HCT116 (cell line): Measurements from ENCODE around the gene CEP41. TPM values are rescaled to one million over a fixed set of nuclear protein-coding genes. Genes with fewer than 3 reads are reported as not detected.

Experiments
- ATAC-seq: fragments of 200-7000 bp; cut with Tn5 transposase; 2 replicates; pipeline ENCODE4 v1.9.1; 2020; ENCODE audit warnings: mild to moderate bottlenecking, moderate library complexity
- BruUV-seq: library from RNA; stranded (reverse); fragments of 400-500 nt; replicated peaks from 2 replicates; lab custom pipeline; 2021; lab: Mats Ljungman, UMichigan
- CTCF ChIA-PET: fragments of 300-600 bp; sonication (Branson Sonifier 250); formaldehyde crosslinking; loops from one replicate; lab custom pipeline; 2021; ENCODE audit warnings: antibody characterized with exemption; lab: Charles Lee
- POLR2A ChIA-PET: fragments of 300-600, 350-600 bp; sonication (Branson Sonifier 250); formaldehyde crosslinking; loops from one replicate; lab custom pipeline; 2021; ENCODE audit warnings: antibody characterized with exemption; lab: Charles Lee
- RAD21 ChIA-PET, 2 experiments: fragments of 300-600 bp; sonication (Branson Sonifier 250); formaldehyde crosslinking; loops; one replicate each; lab custom pipeline; 2023; ENCODE audit warnings: low total read pairs in 2 of 2; ENCODE audit not compliant: uncharacterized antibody in 2 of 2, unreplicated experiment in 2 of 2, low non-redundant PET in 1 of 2; lab: Charles Lee
- DNase-seq: peaks from one replicate; pipeline ENCODE4 v3.0.0-alpha.2; 2010; ENCODE audit warnings: low read depth, low spot score
- H2AFZ ChIP-seq: fragments of 200-600 bp; shearing (Covaris generic), sonication (generic); 2 replicates; pipeline ENCODE4 v1.6.1; 2017; ENCODE audit warnings: low read depth, mixed run types, mixed read lengths, antibody characterized with exemption, low read length; ENCODE audit not compliant: poor library complexity, severe bottlenecking
- H3K27ac ChIP-seq: 2 replicates; pipeline ENCODE4 v1.5.1; 2012; ENCODE audit warnings: low read depth, low read length
- H3K27me3 ChIP-seq: fragments of 200-600 bp; sonication (generic); 2 replicates; pipeline ENCODE4 v1.6.1; 2016; ENCODE audit warnings: mixed run types, low read length, mixed read lengths; ENCODE audit not compliant: insufficient read depth
- H3K36me3 ChIP-seq, 2 experiments: fragments of 200-500 bp in 1 of 2; fragments of 200-600 bp in 1 of 2; sonication (Bioruptor generic) in 1 of 2; sonication (generic) in 1 of 2; 2 replicates each; pipeline versions ENCODE4 v1.5.1 to v1.6.1; 2014 to 2016; ENCODE audit warnings: low read length in 2 of 2, inconsistent platforms in 1 of 2, mixed read lengths in 1 of 2, mixed run types in 1 of 2; ENCODE audit not compliant: insufficient read depth in 2 of 2, control insufficient read depth in 1 of 2
- H3K4me1 ChIP-seq, 2 experiments: fragments of 200-600 bp in 1 of 2; sonication (generic) in 1 of 2; 2 replicates each; pipeline versions ENCODE4 v1.5.1 to v1.6.1; 2012 to 2017; ENCODE audit warnings: low read length in 2 of 2, inconsistent platforms in 1 of 2, mild to moderate bottlenecking in 1 of 2, mixed read lengths in 1 of 2, mixed run types in 1 of 2, moderate library complexity in 1 of 2; ENCODE audit not compliant: insufficient read depth in 2 of 2, control insufficient read depth in 1 of 2
- H3K4me2 ChIP-seq: fragments of 200-600 bp; sonication (generic); 2 replicates; pipeline ENCODE4 v1.6.1; 2017; ENCODE audit warnings: mixed run types, low read length, mixed read lengths
- H3K4me3 ChIP-seq, 2 experiments: fragments of 200-600 bp in 1 of 2; sonication (generic) in 1 of 2; replicated peaks in 1 of 2; 2 replicates each; pipeline ENCODE4 v1.5.1; 2011 to 2016; ENCODE audit warnings: low read length in 2 of 2, control low read depth in 1 of 2, low read depth in 1 of 2, mild to moderate bottlenecking in 1 of 2, mixed read lengths in 1 of 2, mixed run types in 1 of 2
- H3K79me2 ChIP-seq: fragments of 200-600 bp; sonication (generic); 2 replicates; pipeline ENCODE4 v1.6.1; 2017; ENCODE audit warnings: mild to moderate bottlenecking, mixed run types, low read length, moderate library complexity, mixed read lengths; ENCODE audit not compliant: insufficient read depth
- H3K9ac ChIP-seq: fragments of 200-600 bp; sonication (generic); 2 replicates; pipeline ENCODE4 v1.6.1; 2016; ENCODE audit warnings: low read length, mixed read lengths
- H3K9me2 ChIP-seq: fragments of 200-600 bp; sonication (generic), shearing (Covaris generic); 2 replicates; pipeline ENCODE4 v1.6.1; 2017; ENCODE audit warnings: mixed run types, mild to moderate bottlenecking, moderate library complexity; ENCODE audit not compliant: insufficient read depth
- H3K9me3 ChIP-seq, 2 experiments: fragments of 200-500 bp in 1 of 2; fragments of 200-600 bp in 1 of 2; sonication (Bioruptor generic) in 1 of 2; sonication (generic) in 1 of 2; 2 replicates each; pipeline ENCODE4 v1.6.1; 2014 to 2017; ENCODE audit warnings: low read length in 2 of 2, mixed read lengths in 2 of 2, inconsistent platforms in 1 of 2, low read depth in 1 of 2, mild to moderate bottlenecking in 1 of 2, mixed run types in 1 of 2, moderate library complexity in 1 of 2; ENCODE audit not compliant: control insufficient read depth in 1 of 2, insufficient read depth in 1 of 2
- H4K20me1 ChIP-seq: fragments of 200-600 bp; sonication (generic), shearing (Covaris generic); 2 replicates; pipeline ENCODE4 v1.6.1; 2017; ENCODE audit warnings: mixed run types, mild to moderate bottlenecking, moderate library complexity; ENCODE audit not compliant: insufficient read depth
- ATF3 ChIP-seq: IDR thresholded peaks from 2 replicates; pipeline ENCODE4 v1.6.1; 2012
- CBX3 ChIP-seq: IDR thresholded peaks from 2 replicates; pipeline ENCODE4 v1.6.1; 2012; ENCODE audit warnings: low read depth
- EGR1 ChIP-seq: IDR thresholded peaks from 2 replicates; pipeline ENCODE4 v1.6.1; 2012; ENCODE audit warnings: low read depth
- ELF1 ChIP-seq: IDR thresholded peaks from 2 replicates; pipeline ENCODE4 v1.6.1; 2012; ENCODE audit warnings: low read depth, borderline replicate concordance
- EZH2phosphoT487 ChIP-seq: fragments of 200-600 bp; IDR thresholded peaks from 2 replicates; pipeline ENCODE4 v1.6.1; 2018; ENCODE audit warnings: antibody characterized with exemption, borderline replicate concordance
- JUND ChIP-seq: IDR thresholded peaks from 2 replicates; pipeline ENCODE4 v1.6.1; 2012
- intact Hi-C: fragments of 100-400 bp; cut with micrococcal nuclease; formaldehyde crosslinking; loops from 2 replicates; pipeline ENCODE4 v1.10.0; 2022
- total RNA-seq: library from RNA; stranded (reverse); gene quantifications from one replicate; pipeline ENCODE4 v1.2.1, GENCODE V29; 2021; ENCODE audit not compliant: unreplicated experiment

CEP41 gene
- total RNA-seq, 1 experiment from 2014 or later = 13.6 TPM

DNA sequence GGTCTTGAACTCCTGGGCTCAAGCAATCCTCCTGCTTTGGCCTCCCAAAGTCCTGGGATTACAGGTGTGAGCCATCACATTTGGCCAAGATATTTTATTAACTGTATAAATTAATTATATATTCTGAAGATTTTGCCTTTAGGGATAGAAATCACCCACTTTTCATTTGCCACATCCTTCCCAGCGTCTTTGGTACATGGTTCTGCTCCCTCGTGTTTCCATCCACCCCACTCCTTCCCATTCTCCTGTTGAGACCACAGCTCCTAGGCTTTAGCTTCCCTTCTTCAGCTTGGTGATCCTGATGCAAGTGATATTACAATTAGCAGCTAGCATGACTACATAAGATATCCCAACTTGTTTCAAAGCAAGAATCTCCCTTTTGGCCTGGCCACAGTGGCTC is 52.1 kb downstream of the CEP41 start:
- Histone ChIP-seq H3K4me2 (no peak overlapping the region), H4K20me1 (no peaks in the 10 kb centered on the region), H3K4me1 (no peaks in the 10 kb centered on the region), H3K36me3 (no peaks in the 10 kb centered on the region), H3K27ac (no peak overlapping the region), H2AFZ (no peak overlapping the region), H3K9me3 (no peaks in the 10 kb centered on the region), H3K27me3 (no peaks in the 10 kb centered on the region), H3K9me2 (no peaks in the 10 kb centered on the region), H3K79me2 (no peaks in the 10 kb centered on the region), H3K4me3 (no peak overlapping the region), H3K9ac (no peak overlapping the region)
- ChIA-PET CTCF (no interaction called here), RAD21 (no interaction called here), POLR2A (no interaction called here)
- intact Hi-C loops = no loop called here
- ATAC-seq (no peak), DNase-seq (no peak)
- no TSS peak for BruUV-seq
- no peak for TF ChIP-seq JUND
- no peak for TF ChIP-seq EGR1
- no peak for TF ChIP-seq ELF1

- no peaks in the 10 kb centered on the region for H4K20me1 ChIP-seq
- no peak overlapping the region for H3K4me3 ChIP-seq
- ATAC-seq (no peak), DNase-seq (no peak)
- no peaks in the 10 kb centered on the region for H3K79me2 ChIP-seq
- H3K4me1 ChIP-seq = no peaks in the 10 kb centered on the region
- TF ChIP-seq ATF3 = no peak
- TF ChIP-seq EGR1 = no peak
- no peak for TF ChIP-seq CBX3
- no peak for TF ChIP-seq EZH2phosphoT487
- intact Hi-C loops = no loop called here
- H3K9me3 ChIP-seq = no peaks in the 10 kb centered on the region
- H3K36me3 ChIP-seq = no peaks in the 10 kb centered on the region
- no TSS peak for BruUV-seq
- no peak overlapping the region for H3K9ac ChIP-seq
- no peaks in the 10 kb centered on the region for H3K9me2 ChIP-seq
- H3K27me3 ChIP-seq = no peaks in the 10 kb centered on the region
- ChIA-PET RAD21 (no interaction called here), CTCF (no interaction called here), POLR2A (no interaction called here)
- H3K4me2 ChIP-seq = no peak overlapping the region
- H2AFZ ChIP-seq = no peak overlapping the region
- H3K27ac ChIP-seq = no peak overlapping the region
These were observed 53.0 kb downstream of the CEP41 start for GRCh38 chr7:130387628-130388403.
